ENCODE data around the gene GRN.
"Not testable (repeated sequence)": the region's sequence is repeated elsewhere in the genome, so short reads cannot be mapped to it uniquely, and the experiment has no call there.

- TF ChIP-seq CTCF, POLR2A (IDR thresholded peaks at IDR 0.05): not testable (repeated sequence)
These were observed 24.4 kb downstream of the GRN start for GRCh38 chr17:44369414-44370023.
